H9 (cell line): ENCODE data around the gene SYNE2. TPM values are rescaled to one million over a fixed set of nuclear protein-coding genes. Genes with fewer than 3 reads are reported as not detected.

ENCODE experiments used
- DNase-seq: peaks from one replicate; pipeline ENCODE4 v3.0.0-alpha.2; 2017
- H2AFZ ChIP-seq: one replicate; pipeline ENCODE4 v1.6.1; 2013; ENCODE audit warnings: mild to moderate bottlenecking, low read length, control low read depth, moderate library complexity
- H2AK5ac ChIP-seq: 2 replicates; pipeline ENCODE4 v1.6.1; 2013; ENCODE audit warnings: low read length, control low read depth, mixed read lengths; ENCODE audit not compliant: insufficient read length
- H2BK120ac ChIP-seq: one replicate; pipeline ENCODE4 v1.6.1; 2013; ENCODE audit warnings: low read depth, mild to moderate bottlenecking, low read length, control low read depth, inconsistent platforms; ENCODE audit not compliant: poor library complexity, severe bottlenecking
- H2BK12ac ChIP-seq: 2 replicates; pipeline ENCODE4 v1.6.1; 2013; ENCODE audit warnings: low read length, control low read depth, mixed read lengths, low read depth; ENCODE audit not compliant: insufficient read length
- H2BK15ac ChIP-seq: 2 replicates; pipeline ENCODE4 v1.6.1; 2013; ENCODE audit warnings: low read depth, low read length, control low read depth
- H2BK20ac ChIP-seq: one replicate; pipeline ENCODE4 v1.6.1; 2013; ENCODE audit warnings: low read depth, mild to moderate bottlenecking, low read length, control low read depth, inconsistent platforms; ENCODE audit not compliant: poor library complexity, severe bottlenecking
- H2BK5ac ChIP-seq: 2 replicates; pipeline ENCODE4 v1.6.1; 2013; ENCODE audit warnings: low read length, control low read depth, mixed read lengths; ENCODE audit not compliant: insufficient read length
- H3K14ac ChIP-seq: 2 replicates; pipeline ENCODE4 v1.6.1; 2013; ENCODE audit warnings: low read length, control low read depth; ENCODE audit not compliant: insufficient read depth
- H3K18ac ChIP-seq: 2 replicates; pipeline ENCODE4 v1.6.1; 2013; ENCODE audit warnings: low read depth, mild to moderate bottlenecking, mixed read lengths, low read length, control low read depth; ENCODE audit not compliant: insufficient read length
- H3K23ac ChIP-seq: 2 replicates; pipeline ENCODE4 v1.6.1; 2013; ENCODE audit warnings: low read length, control low read depth, mixed read lengths, low read depth; ENCODE audit not compliant: insufficient read length
- H3K23me2 ChIP-seq: 2 replicates; pipeline ENCODE4 v1.6.1; 2013; ENCODE audit warnings: low read depth, mild to moderate bottlenecking, mixed read lengths, low read length, control low read depth; ENCODE audit not compliant: insufficient read length, poor library complexity, severe bottlenecking
- H3K27ac ChIP-seq: 2 replicates; pipeline ENCODE4 v1.5.1; 2013; ENCODE audit warnings: low read length, control low read depth, mixed read lengths, low read depth; ENCODE audit not compliant: insufficient read length
- H3K27me3 ChIP-seq: 2 replicates; pipeline ENCODE4 v1.6.1; 2013; ENCODE audit warnings: low read length, control low read depth, inconsistent platforms; ENCODE audit not compliant: insufficient read depth
- H3K4ac ChIP-seq: 2 replicates; pipeline ENCODE4 v1.6.1; 2013; ENCODE audit warnings: low read depth, mild to moderate bottlenecking, control low read depth, inconsistent platforms, low read length, moderate library complexity
- H3K4me1 ChIP-seq: 2 replicates; pipeline ENCODE4 v1.6.1; 2013; ENCODE audit warnings: low read length, control low read depth, inconsistent platforms; ENCODE audit not compliant: insufficient read depth
- H3K4me2 ChIP-seq: 2 replicates; pipeline ENCODE4 v1.6.1; 2013; ENCODE audit warnings: low read length, control low read depth, mixed read lengths; ENCODE audit not compliant: insufficient read length, insufficient read depth
- H3K56ac ChIP-seq: 2 replicates; pipeline ENCODE4 v1.6.1; 2013; ENCODE audit warnings: low read depth, mild to moderate bottlenecking, mixed read lengths, low read length, control low read depth; ENCODE audit not compliant: insufficient read length
- H3K79me1 ChIP-seq: 2 replicates; pipeline ENCODE4 v1.6.1; 2013; ENCODE audit warnings: low read depth, mild to moderate bottlenecking, moderate library complexity, low read length, control low read depth, inconsistent platforms; ENCODE audit not compliant: insufficient read depth, poor library complexity, severe bottlenecking
- H3K79me2 ChIP-seq: 2 replicates; pipeline ENCODE4 v1.6.1; 2013; ENCODE audit warnings: low read length, control low read depth, inconsistent platforms; ENCODE audit not compliant: insufficient read depth
- H3K9ac ChIP-seq: 2 replicates; pipeline ENCODE4 v1.6.1; 2013; ENCODE audit warnings: low read length, control low read depth, mixed read lengths; ENCODE audit not compliant: insufficient read length; ENCODE audit errors: extremely low read depth
- H3K9me3 ChIP-seq: one replicate; pipeline ENCODE4 v1.6.1; 2013; ENCODE audit warnings: low read depth, low read length, inconsistent platforms; ENCODE audit not compliant: control insufficient read depth
- H3T11ph ChIP-seq: one replicate; pipeline ENCODE4 v1.6.1; 2013; ENCODE audit warnings: mild to moderate bottlenecking, low read length, control low read depth, inconsistent platforms
- H4K20me1 ChIP-seq: one replicate; pipeline ENCODE4 v1.6.1; 2013; ENCODE audit not compliant: control insufficient read depth, insufficient read length, insufficient read depth
- H4K5ac ChIP-seq: 2 replicates; pipeline ENCODE4 v1.6.1; 2013; ENCODE audit warnings: low read depth, mild to moderate bottlenecking, mixed read lengths, low read length, control low read depth; ENCODE audit not compliant: insufficient read length
- H4K8ac ChIP-seq: replicated peaks from 2 replicates; pipeline ENCODE4 v1.6.1; 2013; ENCODE audit warnings: low read length, control low read depth, mixed read lengths, low read depth; ENCODE audit not compliant: insufficient read length
- H4K91ac ChIP-seq: 2 replicates; pipeline ENCODE4 v1.6.1; 2013; ENCODE audit warnings: low read depth, mild to moderate bottlenecking, moderate library complexity, mixed read lengths, low read length, control low read depth; ENCODE audit not compliant: insufficient read length
- H3K27ac Mint-ChIP-seq, 3 experiments: 2 replicates in 2 of 3; 3 replicates in 1 of 3; pipeline ENCODE4 v1.8.0; 2020 to 2021; ENCODE audit warnings: mixed read lengths in 3 of 3, mild to moderate bottlenecking in 1 of 3, moderate library complexity in 1 of 3
- H3K27me3 Mint-ChIP-seq: 2 replicates; pipeline ENCODE4 v1.8.0; 2021; ENCODE audit warnings: low read depth, mild to moderate bottlenecking, moderate library complexity, mixed read lengths
- H3K36me3 Mint-ChIP-seq, 3 experiments: 2 replicates in 2 of 3; 3 replicates in 1 of 3; pipeline ENCODE4 v1.8.0; 2020 to 2021; ENCODE audit warnings: low read depth in 3 of 3, mixed read lengths in 3 of 3; ENCODE audit not compliant: insufficient read depth in 1 of 3
- H3K4me1 Mint-ChIP-seq, 2 experiments: 2 replicates each; pipeline ENCODE4 v1.8.0; 2020; ENCODE audit warnings: mixed read lengths in 2 of 2
- H3K4me3 Mint-ChIP-seq, 2 experiments: 2 replicates in 1 of 2; 3 replicates in 1 of 2; pipeline ENCODE4 v1.8.0; 2020 to 2021; ENCODE audit warnings: mild to moderate bottlenecking in 2 of 2, mixed read lengths in 2 of 2, moderate library complexity in 1 of 2
- H3K9me3 Mint-ChIP-seq, 2 experiments: 2 replicates in 1 of 2; 3 replicates in 1 of 2; pipeline ENCODE4 v1.8.0; 2020; ENCODE audit warnings: mild to moderate bottlenecking in 2 of 2, mixed read lengths in 2 of 2, moderate library complexity in 1 of 2
- CTCF ChIP-seq: fragments of 200-600 bp; sonication (generic); conservative IDR thresholded peaks from 3 replicates; pipeline ENCODE4 v1.8.0; 2021; ENCODE audit warnings: antibody characterized with exemption, mild to moderate bottlenecking
- WGBS: extraction: QIAGEN DNeasy Blood & Tissue Kit; methylation state at CpG from one replicate; pipeline ENCODE4 v1.1.7; 2013; ENCODE audit warnings: missing lambda C conversion rate, low lambda C conversion rate, mixed read lengths; ENCODE audit not compliant: insufficient read length; ENCODE audit errors: extremely low coverage; 5-methylcytosine and 5-hydroxymethylcytosine counted together
- total RNA-seq: library from RNA; stranded (reverse); gene quantifications from 2 replicates; pipeline ENCODE4 v1.2.1, GENCODE V29; 2021

SYNE2 gene
- total RNA-seq, 1 experiment from 2014 or later, result 43.3 TPM

- H3K9me3 ChIP-seq, result no peaks in the 10 kb centered on the region
These were observed 238.4 kb downstream of the SYNE2 start for GRCh38 chr14:64091217-64091616.

More at GRCh38 chr14:64091217-64091616, 238.4 kb downstream of the SYNE2 start:
- Histone ChIP-seq H3K27ac (no peak overlapping the region), H3K23ac (no peak overlapping the region), H3K27me3 (no peaks in the 10 kb centered on the region), H2BK5ac (no peak overlapping the region), H2AFZ (no peak overlapping the region), H4K91ac (no peak overlapping the region), H3T11ph (no peak overlapping the region), H2AK5ac (no peak overlapping the region), H3K4ac (no peak overlapping the region), H3K18ac (no peak overlapping the region), H3K4me2 (no peak overlapping the region), H4K5ac (no peak overlapping the region), H2BK15ac (no peak overlapping the region), H3K23me2 (no peaks in the 10 kb centered on the region), H3K79me2 (no peaks in the 10 kb centered on the region), H4K20me1 (no peaks in the 10 kb centered on the region), H2BK120ac (no peak overlapping the region), H4K8ac (no peak overlapping the region), H3K4me1 (peaks cover 7% of the 10 kb centered on the region; the same call in 1 of the 2 replicates), H3K79me1 (no peaks in the 10 kb centered on the region), H3K56ac (no peak overlapping the region), H3K9ac (no peak overlapping the region), H3K14ac (no peak overlapping the region), H2BK12ac (no peak overlapping the region), H2BK20ac (no peak overlapping the region)
- Mint-ChIP-seq H3K27ac (peak overlapping the region in 1 of 3 experiments; percentile 65; a peak in 1 of 7 replicates), H3K9me3 (no peaks in the 10 kb centered on the region), H3K4me3 (no peak overlapping the region), H3K36me3 (peaks cover 0 to 4% (median 2%) of the 10 kb centered on the region in 3 experiments; a peak in 2 of 7 replicates), H3K27me3 (no peaks in the 10 kb centered on the region), H3K4me1 (peaks cover 21 to 23% of the 10 kb centered on the region in 2 experiments)
- no CpG with 5 or more reads among the region's 1 CpG for whole genome bisulfite sequencing
- no peak for TF ChIP-seq CTCF
- no peak for DNase-seq
